ENCODE measurements around the gene CREB5.

The CREB5 gene

GRCh38 chr7:28406192-28406591 lies 6.1 kb upstream of the CREB5 start:
- no peak for DNase-seq (ENCODE audit: low read depth in 2 of 2, low spot score in 1 of 2)

DNA sequence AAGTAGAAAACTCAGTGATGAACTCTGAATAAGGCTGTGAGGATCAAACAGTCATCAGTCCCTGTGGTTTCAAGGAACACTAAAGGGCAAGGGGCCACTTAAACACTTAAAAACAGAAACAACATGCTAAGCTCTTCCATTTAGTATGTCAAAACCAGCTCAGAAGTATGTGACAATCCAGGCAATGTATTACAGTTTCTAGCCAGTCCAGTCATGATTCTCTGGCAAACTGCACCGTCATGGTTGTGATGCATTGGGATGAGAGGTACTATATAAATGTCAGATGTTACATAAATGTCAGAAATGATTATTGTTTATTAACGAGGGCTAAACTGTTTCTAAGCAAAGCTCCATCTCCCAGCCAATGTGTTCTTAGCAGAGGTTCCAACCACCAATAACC lies 4.7 kb upstream of the CREB5 start:
- DNase-seq (ENCODE audit: low read depth in 2 of 2, low spot score in 1 of 2) = no peak

- no peak for DNase-seq (ENCODE audit: low read depth in 2 of 2, low spot score in 1 of 2)
Observed at GRCh38 chr7:28408105-28408959, 4.0 kb upstream of the CREB5 start.

DNA sequence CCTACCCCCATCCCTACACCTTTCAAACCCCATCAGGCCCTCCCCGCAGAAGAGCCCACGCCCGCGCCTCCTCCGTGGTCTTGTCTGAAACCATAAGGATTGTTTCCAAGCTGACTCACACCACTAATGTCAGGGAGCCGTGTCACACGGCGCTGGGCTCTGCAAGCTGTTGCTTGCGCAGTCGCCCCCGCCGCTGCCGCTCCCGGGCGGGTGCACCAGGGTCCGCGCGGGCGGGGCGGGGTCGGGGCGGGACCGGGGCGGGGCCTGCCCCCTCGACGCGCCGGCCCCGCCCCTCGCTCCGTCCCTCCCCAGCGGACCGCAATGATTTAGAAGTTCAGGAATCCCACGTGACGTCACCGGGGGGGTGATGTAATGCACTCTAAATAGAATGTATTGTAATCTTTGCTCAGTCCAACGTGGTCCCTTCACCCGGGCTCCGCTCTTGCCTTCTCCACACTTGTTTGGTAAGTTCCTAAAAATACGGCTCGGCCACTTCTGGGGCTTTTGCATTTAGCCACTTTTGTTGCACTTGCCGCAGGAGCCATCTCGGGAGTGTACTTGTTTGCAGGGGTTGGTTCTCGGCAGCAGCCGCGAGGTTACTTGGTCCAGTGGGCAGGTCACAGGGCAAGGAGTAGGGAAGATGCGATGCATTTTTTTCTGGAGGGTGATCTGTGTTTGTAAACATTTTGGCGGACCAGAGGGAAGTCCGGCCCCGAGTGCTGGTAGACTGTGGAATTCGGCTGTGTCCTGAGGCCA lies 3.2 kb upstream of the CREB5 start:
- DNase-seq (ENCODE audit: low read depth in 2 of 2, low spot score in 1 of 2) = peak; percentile 43 to 68

DNA sequence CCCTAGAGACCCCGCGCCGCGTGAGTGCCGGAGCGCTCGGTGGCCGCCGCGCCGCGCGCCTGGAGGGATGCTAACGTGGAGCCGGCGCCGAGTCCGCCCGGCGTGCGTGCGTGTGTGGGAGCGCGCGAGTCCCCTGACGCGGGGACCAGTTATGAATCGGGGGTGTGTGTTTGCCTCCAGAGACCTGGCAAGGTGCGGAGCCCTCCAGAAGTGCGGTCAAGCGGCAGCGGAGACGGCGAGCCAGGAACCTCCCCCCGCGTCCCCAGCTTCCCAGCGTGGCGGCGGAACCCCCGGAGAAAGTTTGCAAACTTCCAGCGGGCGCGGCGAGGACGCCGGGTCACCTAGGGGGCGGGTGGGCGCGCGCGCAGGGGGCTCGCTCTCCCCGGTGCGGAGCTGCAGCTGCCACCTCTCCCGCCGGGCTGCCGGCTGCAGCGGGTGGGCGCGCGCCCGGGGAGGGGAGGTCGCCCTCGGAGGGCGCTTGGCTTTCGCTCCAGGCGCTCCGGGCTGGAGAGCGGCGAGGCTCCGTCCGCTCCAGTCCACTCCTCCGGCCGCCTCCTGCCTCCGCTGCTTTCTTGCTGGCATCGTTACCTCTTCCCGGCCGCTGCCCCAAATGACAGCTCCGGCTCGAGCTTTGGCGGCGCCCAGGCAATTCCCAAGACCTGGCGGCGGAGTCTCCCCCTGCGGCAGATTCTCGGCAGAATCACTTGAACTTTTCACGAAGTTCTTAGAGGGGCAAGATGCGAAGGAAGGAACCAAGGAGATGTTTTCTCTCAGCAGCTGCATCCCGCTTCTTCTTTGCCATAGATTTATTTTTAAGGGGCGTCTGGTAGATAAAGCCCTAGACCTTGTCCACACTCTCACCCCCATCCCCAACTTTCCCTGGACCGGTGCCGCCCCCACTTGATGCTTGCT lies 2.3 kb upstream of the CREB5 start:
- DNase-seq (ENCODE audit: low read depth in 2 of 2, low spot score in 1 of 2) = no peak

- no peak for DNase-seq (ENCODE audit: low read depth in 2 of 2, low spot score in 1 of 2)
Observed at GRCh38 chr7:28410628-28411531, 1.4 kb upstream of the CREB5 start.

GRCh38 chr7:28413011-28413410 lies 693 bp downstream of the CREB5 start:
- no peak for DNase-seq (ENCODE audit: low read depth in 2 of 2, low spot score in 1 of 2)

GRCh38 chr7:28414453-28414852 lies 2.1 kb downstream of the CREB5 start:
- no peak for DNase-seq (ENCODE audit: low read depth in 2 of 2, low spot score in 1 of 2)

DNA sequence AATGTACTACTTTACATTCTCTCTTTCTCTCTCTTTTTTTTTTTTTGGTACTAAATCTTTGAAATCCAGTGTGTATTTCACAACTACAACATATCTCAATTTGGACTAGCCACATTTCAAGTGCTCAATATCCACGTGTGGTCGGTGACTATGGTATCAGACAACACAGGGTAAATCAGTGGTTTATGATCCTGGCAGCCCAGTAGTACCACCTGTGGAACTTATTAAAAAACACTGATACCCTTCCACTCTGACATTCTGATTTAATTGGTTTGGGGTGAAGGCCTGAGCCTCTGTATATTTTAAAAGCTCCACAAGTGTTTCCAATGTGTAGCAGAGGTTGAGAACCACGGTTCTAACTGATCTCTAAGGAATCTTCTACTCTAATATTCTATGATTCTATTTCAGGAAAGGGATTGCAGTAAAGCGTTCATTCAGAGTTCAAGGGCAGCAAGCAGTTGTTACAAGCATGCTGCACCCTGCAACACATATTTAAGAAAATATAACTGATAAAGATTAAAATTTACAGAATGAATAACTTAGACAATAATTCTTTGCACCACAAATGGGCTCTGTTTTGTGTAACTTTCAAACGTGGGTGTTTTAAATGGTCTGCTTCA lies 5.1 kb downstream of the CREB5 start:
- no peak for DNase-seq (ENCODE audit: low read depth in 2 of 2, low spot score in 1 of 2)

DNA sequence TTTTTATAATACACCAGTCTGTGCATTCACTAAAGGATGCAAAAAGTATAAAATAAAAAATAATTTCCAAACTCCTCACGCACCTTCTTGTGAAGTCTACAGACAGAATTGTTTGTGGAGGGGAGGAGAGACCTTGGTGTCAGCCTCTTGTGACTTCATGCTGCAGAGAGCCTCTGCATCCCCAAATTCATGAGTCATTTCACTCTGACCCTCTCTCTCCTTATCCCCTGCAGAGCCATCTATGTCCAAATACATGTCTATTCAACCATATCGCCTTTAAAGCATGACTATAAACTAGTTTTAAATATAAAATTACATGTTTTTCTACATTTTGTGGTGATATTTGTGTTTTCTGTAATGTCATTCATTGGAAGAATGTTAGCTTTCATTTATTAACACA lies 6.0 kb downstream of the CREB5 start:
- no peak for DNase-seq (ENCODE audit: low read depth in 2 of 2, low spot score in 1 of 2)

DNA sequence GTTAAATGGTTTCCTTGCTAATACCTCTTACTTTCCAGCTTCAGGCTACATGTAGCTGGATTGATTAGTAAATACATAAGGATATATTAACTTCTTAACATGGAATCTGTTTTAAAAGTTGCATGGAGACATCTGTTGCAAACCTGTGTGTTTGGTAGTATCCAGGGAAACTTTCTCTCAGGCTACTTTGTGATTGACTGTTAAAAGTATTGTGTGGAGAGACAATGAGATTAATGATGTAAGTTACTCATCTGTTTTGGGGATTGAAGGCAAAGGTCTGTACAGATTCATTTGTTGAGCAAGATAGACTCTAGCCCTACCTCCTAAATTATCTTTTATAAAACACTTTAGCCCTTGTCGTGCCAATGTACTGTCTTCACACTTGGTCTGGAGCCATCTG lies 6.6 kb downstream of the CREB5 start:
- no peak for DNase-seq (ENCODE audit: low read depth in 2 of 2, low spot score in 1 of 2)

DNA sequence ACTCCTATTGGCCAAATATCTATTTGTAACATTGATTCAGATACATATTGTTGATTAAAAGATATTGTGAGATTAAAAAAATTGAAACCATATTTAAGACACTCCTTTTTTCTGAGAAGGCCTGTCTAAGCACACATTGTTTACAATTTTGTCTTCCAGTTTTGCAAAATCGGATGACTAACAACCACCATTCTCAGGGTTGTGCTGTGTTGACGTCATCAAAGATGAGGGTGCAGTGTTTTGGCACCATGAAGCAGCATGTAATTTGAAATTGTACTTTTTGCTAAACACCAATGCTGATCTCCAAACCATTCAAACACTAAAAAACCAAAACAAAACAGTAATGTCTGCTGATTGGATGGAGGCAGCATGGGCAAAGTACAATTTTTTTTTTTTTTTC lies 7.4 kb downstream of the CREB5 start:
- DNase-seq (ENCODE audit: low read depth in 2 of 2, low spot score in 1 of 2) = no peak

- no peak for DNase-seq (ENCODE audit: low read depth in 2 of 2, low spot score in 1 of 2)
Observed at GRCh38 chr7:28423112-28423511, 10.8 kb downstream of the CREB5 start.

DNA sequence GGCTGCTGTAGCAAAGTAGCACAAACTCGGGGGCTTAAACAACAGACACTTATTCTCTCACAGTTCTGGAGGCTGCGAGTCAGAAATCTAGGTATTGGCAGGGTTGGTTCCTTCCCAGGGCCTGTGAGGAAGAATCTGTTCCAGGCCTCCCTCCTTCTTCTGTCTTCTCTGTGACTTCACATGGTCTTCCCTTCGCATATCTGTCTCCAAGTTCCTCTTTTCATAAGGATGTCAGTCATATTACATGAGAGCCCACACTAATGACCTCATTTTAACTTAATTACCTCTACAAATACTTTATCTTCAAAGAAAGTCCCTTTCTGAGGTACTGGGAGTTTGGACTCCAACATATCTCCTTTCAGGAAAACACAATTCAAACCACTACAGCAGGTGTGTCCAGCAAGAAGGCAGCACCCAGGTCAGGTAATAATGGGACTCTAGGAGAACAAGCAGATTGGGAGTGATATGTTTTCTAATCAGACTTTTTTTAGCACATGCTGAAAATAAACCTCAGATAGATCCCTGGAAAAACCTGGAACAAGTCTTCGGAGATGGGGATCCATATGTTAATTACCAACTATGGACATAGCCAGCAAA lies 11.7 kb downstream of the CREB5 start:
- no peak for DNase-seq (ENCODE audit: low read depth in 2 of 2, low spot score in 1 of 2)

- DNase-seq (ENCODE audit: low read depth in 2 of 2, low spot score in 1 of 2) = no peak
Observed at GRCh38 chr7:28425496-28425895, 13.2 kb downstream of the CREB5 start.

DNA sequence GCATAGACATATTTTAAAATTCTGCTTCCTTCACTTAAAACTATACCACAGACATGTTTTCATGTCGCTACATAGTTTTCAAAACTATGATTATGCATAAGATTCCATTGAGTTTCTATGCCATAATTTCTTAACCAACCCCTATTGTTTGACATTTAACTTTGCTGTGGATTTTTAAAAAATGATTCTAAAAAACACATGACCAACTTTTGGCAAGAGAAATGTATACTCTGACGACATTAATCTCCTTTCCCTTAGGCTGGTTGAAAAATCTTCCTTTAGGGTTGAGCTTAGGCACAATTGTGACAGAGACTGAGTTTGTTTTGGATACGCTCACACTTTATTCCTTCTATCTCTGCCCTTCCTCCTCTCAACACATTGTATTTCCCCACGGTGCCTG lies 14.9 kb downstream of the CREB5 start:
- no peak for DNase-seq (ENCODE audit: low read depth in 2 of 2, low spot score in 1 of 2)

GRCh38 chr7:28430616-28431015 lies 18.3 kb downstream of the CREB5 start:
- no peak for DNase-seq (ENCODE audit: low read depth in 2 of 2, low spot score in 1 of 2)

GRCh38 chr7:28432105-28432504 lies 19.8 kb downstream of the CREB5 start:
- no peak for DNase-seq (ENCODE audit: low read depth in 2 of 2, low spot score in 1 of 2)

DNA sequence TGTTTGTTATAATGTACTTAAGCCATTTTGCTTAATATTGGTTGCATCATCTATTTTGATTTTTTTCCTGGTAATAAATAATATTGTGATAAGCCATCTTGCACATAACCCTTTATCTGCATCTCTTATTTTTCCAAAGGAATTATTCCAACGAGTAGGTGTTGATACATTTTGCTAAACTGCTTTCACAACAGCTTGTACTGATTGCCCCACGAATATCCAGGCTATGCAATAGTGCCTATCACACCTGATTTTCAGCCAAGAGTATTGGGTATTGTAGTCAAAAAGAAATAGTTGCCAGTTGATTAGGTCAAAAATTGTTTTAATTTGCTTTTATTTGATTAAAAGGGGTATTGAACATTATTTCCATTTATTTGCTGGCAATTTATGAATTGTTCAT lies 20.7 kb downstream of the CREB5 start:
- DNase-seq (ENCODE audit: low read depth in 2 of 2, low spot score in 1 of 2) = no peak
